Epidermal melanocyte (primary cell): ENCODE data around the gene LAMA3.
A peak's percentile ranks its signal among the peaks of the same experiment; 100 is the strongest.

ENCODE experiments used
- DNase-seq: peaks from one replicate; pipeline ENCODE4 v3.0.0; 2011; ENCODE audit warnings: low spot score; ENCODE audit not compliant: insufficient read length

Gene LAMA3

GRCh38 chr18:23893653-23894052, 204.4 kb downstream of the LAMA3 start:
- no peak for DNase-seq

- DNase-seq = no peak
Observed at GRCh38 chr18:23894661-23895175, 205.5 kb downstream of the LAMA3 start.

GRCh38 chr18:23897291-23897690, 208.0 kb downstream of the LAMA3 start:
- no peak for DNase-seq

- DNase-seq = no peak
Observed at GRCh38 chr18:23897733-23898132, 208.5 kb downstream of the LAMA3 start.

- DNase-seq = no peak
Observed at GRCh38 chr18:23900994-23901393, 211.7 kb downstream of the LAMA3 start.

- DNase-seq = no peak
Observed at GRCh38 chr18:23902396-23902795, 213.1 kb downstream of the LAMA3 start.

- no peak for DNase-seq
Observed at GRCh38 chr18:23903971-23904370, 214.7 kb downstream of the LAMA3 start.

GRCh38 chr18:23906658-23907057, 217.4 kb downstream of the LAMA3 start:
- no peak for DNase-seq

GRCh38 chr18:23908827-23909226, 219.6 kb downstream of the LAMA3 start:
- no peak for DNase-seq

- no peak for DNase-seq
Observed at GRCh38 chr18:23910032-23910431, 220.8 kb downstream of the LAMA3 start.

GRCh38 chr18:23912356-23912755, 223.1 kb downstream of the LAMA3 start:
- no peak for DNase-seq

- DNase-seq = no peak
Observed at GRCh38 chr18:23916338-23916737, 227.1 kb downstream of the LAMA3 start.

GRCh38 chr18:23918395-23919032, 229.3 kb downstream of the LAMA3 start:
- peak; percentile 65 for DNase-seq

- no peak for DNase-seq
Observed at GRCh38 chr18:23920054-23920453, 230.8 kb downstream of the LAMA3 start.

- DNase-seq = no peak
Observed at GRCh38 chr18:23921716-23922285, 232.5 kb downstream of the LAMA3 start.

GRCh38 chr18:23922939-23923338, 233.7 kb downstream of the LAMA3 start:
- no peak for DNase-seq

GRCh38 chr18:23924813-23925212, 235.6 kb downstream of the LAMA3 start:
- no peak for DNase-seq

- no peak for DNase-seq
Observed at GRCh38 chr18:23926571-23926970, 237.3 kb downstream of the LAMA3 start.

GRCh38 chr18:23927821-23928746, 238.8 kb downstream of the LAMA3 start:
- no peak for DNase-seq

- DNase-seq = no peak
Observed at GRCh38 chr18:23929362-23929930, 240.2 kb downstream of the LAMA3 start.

- DNase-seq = no peak
Observed at GRCh38 chr18:23930002-23930401, 240.7 kb downstream of the LAMA3 start.
